ENCODE measurements around the gene TBC1D8.

The TBC1D8 gene

DNA sequence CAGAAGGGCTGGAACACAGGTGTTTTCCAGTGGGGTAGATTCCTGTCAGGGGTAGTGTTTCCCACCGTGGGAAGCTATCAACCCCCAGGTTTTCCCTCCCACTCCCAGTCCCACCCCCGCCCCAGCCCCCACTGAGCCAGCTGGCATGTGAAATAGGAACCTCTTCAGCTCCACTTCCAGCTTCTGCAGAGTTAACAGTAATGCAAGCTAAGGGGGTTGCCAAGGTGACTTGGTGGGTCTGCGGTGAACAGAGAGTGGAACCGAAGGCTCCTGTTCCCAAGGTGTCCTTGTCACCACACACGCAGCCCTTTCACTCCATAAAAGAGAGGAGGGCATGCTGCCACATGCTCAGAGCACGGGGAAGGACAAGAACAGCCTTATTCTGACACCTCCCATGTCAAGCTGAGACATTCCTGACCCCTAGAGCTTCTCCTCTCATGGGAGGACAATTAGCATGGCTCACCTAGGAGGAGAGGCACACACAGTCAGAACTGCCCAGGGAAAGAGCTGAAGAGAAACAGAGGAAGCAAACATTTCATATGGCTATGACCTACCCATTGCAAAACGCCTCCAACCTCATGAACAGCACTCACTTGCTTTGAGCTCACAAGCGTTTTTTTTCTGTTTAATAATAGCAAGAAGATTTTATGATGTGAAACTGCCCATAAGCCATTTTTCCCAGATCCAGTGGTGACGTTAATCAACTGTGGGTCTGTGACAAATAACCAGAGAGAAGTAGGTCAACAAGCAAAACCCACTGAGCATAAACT is 39.8 kb upstream of the TBC1D8 start:
- no peak for ATAC-seq
- TF ChIP-seq ZNF8 (CRISPR knock-in tag; IDR thresholded peaks at IDR 0.05) (no peak), ISL1 (CRISPR knock-in tag; IDR thresholded peaks at IDR 0.05) (no peak), ZFP3 (CRISPR knock-in tag; IDR thresholded peaks at IDR 0.05) (no peak), CSDC2 (CRISPR knock-in tag; IDR thresholded peaks at IDR 0.05) (no peak), ARNTL (CRISPR knock-in tag; IDR thresholded peaks at IDR 0.05; ENCODE audit: borderline replicate concordance, low read depth) (no peak), ZNF565 (CRISPR knock-in tag; conservative IDR thresholded peaks at IDR 0.05; ENCODE audit: low read depth) (no peak)
- TF ChIP-seq, protein P1, sequence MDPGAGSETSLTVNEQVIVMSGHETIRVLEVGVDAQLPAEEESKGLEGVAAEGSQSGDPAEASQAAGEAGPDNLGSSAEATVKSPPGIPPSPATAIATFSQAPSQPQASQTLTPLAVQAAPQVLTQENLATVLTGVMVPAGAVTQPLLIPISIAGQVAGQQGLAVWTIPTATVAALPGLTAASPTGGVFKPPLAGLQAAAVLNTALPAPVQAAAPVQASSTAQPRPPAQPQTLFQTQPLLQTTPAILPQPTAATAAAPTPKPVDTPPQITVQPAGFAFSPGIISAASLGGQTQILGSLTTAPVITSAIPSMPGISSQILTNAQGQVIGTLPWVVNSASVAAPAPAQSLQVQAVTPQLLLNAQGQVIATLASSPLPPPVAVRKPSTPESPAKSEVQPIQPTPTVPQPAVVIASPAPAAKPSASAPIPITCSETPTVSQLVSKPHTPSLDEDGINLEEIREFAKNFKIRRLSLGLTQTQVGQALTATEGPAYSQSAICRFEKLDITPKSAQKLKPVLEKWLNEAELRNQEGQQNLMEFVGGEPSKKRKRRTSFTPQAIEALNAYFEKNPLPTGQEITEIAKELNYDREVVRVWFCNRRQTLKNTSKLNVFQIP (CRISPR knock-in tag; IDR thresholded peaks at IDR 0.05; ENCODE audit: borderline replicate concordance, low read depth): no peak

DNA sequence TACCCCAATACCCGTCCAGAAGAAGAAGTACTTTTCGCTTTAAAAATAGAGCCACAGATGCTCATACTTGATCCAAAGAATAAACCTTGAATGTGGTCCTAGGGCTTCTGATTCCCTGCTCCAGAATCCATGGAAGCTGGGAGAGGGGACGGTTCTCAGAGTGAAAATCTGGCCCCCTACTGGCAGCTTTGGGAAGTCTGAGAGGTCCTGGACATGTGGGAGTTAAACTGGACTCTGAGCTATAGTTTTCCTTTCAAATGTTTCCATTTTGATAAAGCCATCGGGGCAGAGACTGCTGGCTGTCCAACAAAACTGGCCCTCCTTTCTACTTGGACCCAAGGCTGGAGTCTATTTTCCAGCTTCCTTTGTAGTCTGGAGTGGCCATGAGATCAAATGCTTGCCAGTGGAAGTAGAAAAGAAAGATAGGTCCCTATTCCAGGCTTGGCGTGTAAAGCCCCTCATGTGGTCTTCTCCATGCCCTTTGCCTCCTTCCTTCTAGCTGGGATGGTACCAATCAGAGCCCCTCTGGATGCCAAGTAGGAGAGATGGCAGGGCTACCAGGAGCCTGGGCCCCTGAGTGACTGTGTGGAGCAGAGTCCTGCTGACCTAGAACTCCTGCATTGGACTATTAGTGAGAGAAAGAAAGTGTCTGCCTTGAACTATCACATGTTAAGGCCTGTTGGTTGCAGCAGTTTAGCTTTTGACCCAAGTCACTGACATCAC is 37.7 kb upstream of the TBC1D8 start:
- TF ChIP-seq, protein P1 (CRISPR knock-in tag; IDR thresholded peaks at IDR 0.05; ENCODE audit: borderline replicate concordance, low read depth): no peak
- TF ChIP-seq TCF4 (CRISPR knock-in tag; IDR thresholded peaks at IDR 0.05; ENCODE audit: borderline replicate concordance) (no peak), ZFP3 (CRISPR knock-in tag; IDR thresholded peaks at IDR 0.05) (no peak), ZFP30 (CRISPR knock-in tag; IDR thresholded peaks at IDR 0.05) (no peak), TOX (CRISPR knock-in tag; IDR thresholded peaks at IDR 0.05; ENCODE audit: borderline replicate concordance) (no peak), GLIS3 (CRISPR knock-in tag; IDR thresholded peaks at IDR 0.05) (no peak), ZNF8 (CRISPR knock-in tag; IDR thresholded peaks at IDR 0.05) (no peak), SNAI2 (CRISPR knock-in tag; IDR thresholded peaks at IDR 0.05) (no peak), BACH2 (CRISPR knock-in tag; IDR thresholded peaks at IDR 0.05; ENCODE audit: borderline replicate concordance) (no peak)
- ATAC-seq: peak; percentile 96

DNA sequence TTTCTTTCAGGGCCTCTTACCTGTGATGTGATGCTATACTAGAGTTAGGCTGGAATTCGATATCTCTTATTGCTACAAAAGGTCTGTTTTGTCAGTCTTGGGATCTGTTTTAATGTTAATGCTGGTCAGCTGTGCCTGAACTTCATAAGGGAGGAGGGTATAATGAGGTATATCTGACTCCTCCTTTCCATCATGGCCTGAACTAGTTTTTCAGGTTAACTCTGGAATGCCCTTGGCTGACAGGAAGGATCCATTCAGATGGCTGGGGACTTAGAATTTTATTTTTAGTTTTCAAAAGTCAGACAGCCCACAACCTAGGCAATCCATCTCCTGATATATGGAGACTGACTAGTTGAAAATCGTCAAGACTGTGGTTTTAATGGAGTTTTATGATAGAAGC is 35.9 kb upstream of the TBC1D8 start:
- no peak for TF ChIP-seq TCF4 (CRISPR knock-in tag; IDR thresholded peaks at IDR 0.05; ENCODE audit: borderline replicate concordance)
- no peak for ATAC-seq

DNA sequence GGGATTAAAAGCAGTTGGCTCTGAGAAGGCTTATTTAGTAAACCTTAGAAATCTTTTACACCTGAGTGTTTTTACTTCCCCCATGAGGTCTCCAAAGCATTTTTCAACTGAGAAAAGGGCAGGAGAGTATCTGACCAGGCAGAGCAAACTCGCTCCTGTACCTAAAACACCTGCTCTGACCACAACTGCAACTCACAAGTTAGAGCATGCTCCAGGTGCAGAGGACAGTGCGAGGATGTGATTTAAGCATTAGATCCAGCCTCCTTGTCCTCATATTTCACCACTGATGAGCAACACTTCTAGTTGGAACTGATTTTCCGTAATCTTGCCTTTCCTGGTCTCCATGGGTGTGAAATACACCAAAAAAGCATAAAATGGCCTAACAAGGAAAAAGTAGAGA is 34.5 kb upstream of the TBC1D8 start:
- TF ChIP-seq OSR1 (CRISPR knock-in tag; IDR thresholded peaks at IDR 0.05) (no peak), BACH2 (CRISPR knock-in tag; IDR thresholded peaks at IDR 0.05; ENCODE audit: borderline replicate concordance) (no peak), RARB (CRISPR knock-in tag; IDR thresholded peaks at IDR 0.05) (no peak), ZC3H10 (CRISPR knock-in tag; IDR thresholded peaks at IDR 0.05) (no peak), ZFP3 (CRISPR knock-in tag; IDR thresholded peaks at IDR 0.05) (no peak), ISL1 (CRISPR knock-in tag; IDR thresholded peaks at IDR 0.05) (no peak), ZNF70 (CRISPR knock-in tag; IDR thresholded peaks at IDR 0.05) (no peak), ZNF8 (CRISPR knock-in tag; IDR thresholded peaks at IDR 0.05) (no peak), SNAI2 (CRISPR knock-in tag; IDR thresholded peaks at IDR 0.05) (no peak), ZFP30 (CRISPR knock-in tag; IDR thresholded peaks at IDR 0.05) (no peak), GLIS3 (CRISPR knock-in tag; IDR thresholded peaks at IDR 0.05) (no peak), ZNF565 (CRISPR knock-in tag; conservative IDR thresholded peaks at IDR 0.05; ENCODE audit: low read depth) (no peak)
- TF ChIP-seq, protein P1 (CRISPR knock-in tag; IDR thresholded peaks at IDR 0.05; ENCODE audit: borderline replicate concordance, low read depth): no peak
- TF ChIP-seq, protein P2, sequence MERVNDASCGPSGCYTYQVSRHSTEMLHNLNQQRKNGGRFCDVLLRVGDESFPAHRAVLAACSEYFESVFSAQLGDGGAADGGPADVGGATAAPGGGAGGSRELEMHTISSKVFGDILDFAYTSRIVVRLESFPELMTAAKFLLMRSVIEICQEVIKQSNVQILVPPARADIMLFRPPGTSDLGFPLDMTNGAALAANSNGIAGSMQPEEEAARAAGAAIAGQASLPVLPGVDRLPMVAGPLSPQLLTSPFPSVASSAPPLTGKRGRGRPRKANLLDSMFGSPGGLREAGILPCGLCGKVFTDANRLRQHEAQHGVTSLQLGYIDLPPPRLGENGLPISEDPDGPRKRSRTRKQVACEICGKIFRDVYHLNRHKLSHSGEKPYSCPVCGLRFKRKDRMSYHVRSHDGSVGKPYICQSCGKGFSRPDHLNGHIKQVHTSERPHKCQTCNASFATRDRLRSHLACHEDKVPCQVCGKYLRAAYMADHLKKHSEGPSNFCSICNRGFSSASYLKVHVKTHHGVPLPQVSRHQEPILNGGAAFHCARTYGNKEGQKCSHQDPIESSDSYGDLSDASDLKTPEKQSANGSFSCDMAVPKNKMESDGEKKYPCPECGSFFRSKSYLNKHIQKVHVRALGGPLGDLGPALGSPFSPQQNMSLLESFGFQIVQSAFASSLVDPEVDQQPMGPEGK (CRISPR knock-in tag; IDR thresholded peaks at IDR 0.05; ENCODE audit: borderline replicate concordance): no peak
- ATAC-seq: no peak

Measured in SK-N-SH treated with all-trans-retinoic acid at 6 μM for 48 hours (cell line).